HL-60/S4 treated with phorbol 12-myristate 13-acetate at 8.2 ng/mL for 4 days and 3 days (cell line): Measurements from ENCODE around the gene PCDHA6.
"Not testable (repeated sequence)": the region's sequence is repeated elsewhere in the genome, so short reads cannot be mapped to it uniquely, and the experiment has no call there.

ENCODE experiments used
- in situ Hi-C: fragments of 300-500 bp; cut with MboI; formaldehyde crosslinking; loops from 2 replicates; pipeline ENCODE4 v1.15.0; 2022; ENCODE audit warnings: low sequenced_read_pairs

Gene PCDHA6

GRCh38 chr5:140827704-140828361, at the start of gene PCDHA6:
Gene PCDHA6, plus strand, starts transcription at chr5:140827960. Its CDS starts 132 bp downstream, at chr5:140828092.
- in situ Hi-C loops = no loop called here

- in situ Hi-C loops = no loop called here
Measured at GRCh38 chr5:140780512-140780911, 47.2 kb upstream of the PCDHA6 start.

- in situ Hi-C loops = no loop called here
Measured at GRCh38 chr5:140785905-140786686, 41.7 kb upstream of the PCDHA6 start, which contains the start of gene PCDHA1. Gene PCDHA1, plus strand, starts transcription at chr5:140786140.

GRCh38 chr5:140787422-140787821, 40.3 kb upstream of the PCDHA6 start:
- in situ Hi-C loops = not testable (repeated sequence)

GRCh38 chr5:140787849-140788504, 39.8 kb upstream of the PCDHA6 start:
- in situ Hi-C loops = not testable (repeated sequence)

- in situ Hi-C loops = no loop called here
Measured at GRCh38 chr5:140791089-140791488, 36.7 kb upstream of the PCDHA6 start.

- in situ Hi-C loops = no loop called here
Measured at GRCh38 chr5:140794595-140795258, 33.0 kb upstream of the PCDHA6 start, which contains the start of gene PCDHA2. Gene PCDHA2, plus strand, starts transcription at chr5:140794852.

- in situ Hi-C loops = no loop called here
Measured at GRCh38 chr5:140795259-140795641, 32.5 kb upstream of the PCDHA6 start.

GRCh38 chr5:140796072-140796717, 31.6 kb upstream of the PCDHA6 start:
- in situ Hi-C loops = not testable (repeated sequence)

GRCh38 chr5:140796718-140797095, 31.1 kb upstream of the PCDHA6 start:
- in situ Hi-C loops = no loop called here

GRCh38 chr5:140800816-140801493, 26.8 kb upstream of the PCDHA6 start, which contains the start of gene PCDHA3:
Gene PCDHA3, plus strand, starts transcription at chr5:140801057.
- in situ Hi-C loops = no loop called here

- in situ Hi-C loops = no loop called here
Measured at GRCh38 chr5:140801494-140801841, 26.3 kb upstream of the PCDHA6 start.

GRCh38 chr5:140802381-140802780, 25.4 kb upstream of the PCDHA6 start:
- in situ Hi-C loops = not testable (repeated sequence)

GRCh38 chr5:140802781-140803271, 24.9 kb upstream of the PCDHA6 start:
- in situ Hi-C loops = no loop called here

- in situ Hi-C loops = no loop called here
Measured at GRCh38 chr5:140806834-140807775, 20.7 kb upstream of the PCDHA6 start, which contains the start of gene PCDHA4. Gene PCDHA4, plus strand, starts transcription at chr5:140807068.

GRCh38 chr5:140808241-140808888, 19.4 kb upstream of the PCDHA6 start:
- in situ Hi-C loops = not testable (repeated sequence)

- in situ Hi-C loops = no loop called here
Measured at GRCh38 chr5:140808889-140809291, 18.9 kb upstream of the PCDHA6 start.
